ENCODE data around the gene CYBA. TPM values are rescaled to one million over a fixed set of nuclear protein-coding genes. Genes with fewer than 3 reads are reported as not detected.

CYBA gene
- total RNA-seq, 2 donors from 2014 or later = 126 to 177 TPM

DNA sequence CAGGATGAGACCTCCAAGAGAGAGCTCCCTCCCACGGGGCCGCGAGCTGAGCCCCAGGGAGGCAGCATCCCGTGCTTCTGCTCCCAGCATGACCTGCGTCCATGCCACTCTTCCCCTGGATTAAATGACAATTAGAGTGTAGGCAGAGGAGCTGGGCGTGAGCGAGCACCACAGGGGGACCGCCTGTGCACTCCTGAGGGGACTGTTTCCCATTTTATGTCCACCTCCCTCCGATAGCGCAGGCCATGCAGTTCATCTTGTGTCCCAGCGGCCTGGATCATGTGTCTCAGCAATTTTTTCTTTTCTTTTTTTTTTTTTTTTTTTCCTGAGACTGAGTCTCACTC is 18.3 kb downstream of the CYBA start:
- 90 to 95% methylated on average over 11 of the region's 11 CpGs for WGBS, 2 donors
- ATAC-seq = no peak

DNA sequence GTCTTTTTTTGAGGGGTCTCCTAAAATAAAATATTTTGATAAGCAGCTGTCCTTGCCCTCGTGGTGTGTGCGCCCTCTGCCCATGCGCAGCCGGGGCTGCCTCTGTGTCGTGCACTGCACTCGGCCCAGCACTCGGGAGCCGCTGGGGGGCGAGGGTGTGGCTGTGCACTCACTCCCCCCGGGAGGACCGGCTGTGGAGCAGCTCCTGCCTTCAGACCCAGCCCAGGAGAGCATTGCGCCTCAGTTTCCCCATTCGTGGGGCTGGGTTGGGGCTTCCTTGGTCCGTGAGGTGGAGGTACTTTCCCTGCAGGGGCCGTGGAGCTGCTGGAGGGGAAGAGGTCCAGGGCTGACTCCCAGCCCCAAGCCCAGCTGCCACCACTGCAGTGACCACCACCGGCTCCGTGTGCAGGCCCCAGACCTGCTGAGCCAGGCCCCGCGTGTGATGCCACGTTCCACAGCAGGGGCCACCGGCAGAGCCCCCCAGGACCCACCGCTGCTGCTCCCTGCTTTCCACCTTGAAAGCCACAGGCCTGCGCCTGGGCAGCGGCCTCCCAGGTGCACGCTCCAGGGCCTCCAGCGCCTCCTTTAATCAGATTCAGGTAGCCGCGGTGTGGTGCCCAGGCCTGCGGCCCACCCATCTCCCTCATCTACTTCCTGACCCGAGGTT is 18.8 kb downstream of the CYBA start:
- TF ChIP-seq CTCF (IDR thresholded peaks at IDR 0.05) (no peak), POLR2A (IDR thresholded peaks at IDR 0.05) (no peak)
- intact Hi-C loops (cut with DNase I) = no loop called here
- 84 to 88% methylated on average over 6 to 30 of the region's 30 CpGs for WGBS, 2 donors
- Histone ChIP-seq H3K9me3 (no peaks in the 10 kb centered on the region), H3K27ac (no peak overlapping the region), H3K27me3 (no peaks in the 10 kb centered on the region), H3K4me3 (no peak overlapping the region), H3K4me1 (no peaks in the 10 kb centered on the region), H3K36me3 (replicated peaks in 1 of 2; ENCODE audit: insufficient read depth in 1 of 2, low read depth in 2 of 2) (peaks cover 0 to 21% of the 10 kb centered on the region in 2 donors)
- DNase-seq = no peak
- no peak for ATAC-seq

More for the DNA sequence above, 18.3 kb downstream of the CYBA start:
- Histone ChIP-seq H3K4me3 (no peak overlapping the region), H3K36me3 (replicated peaks in 1 of 2; ENCODE audit: insufficient read depth in 1 of 2, low read depth in 2 of 2) (peaks cover 0 to 20% of the 10 kb centered on the region in 2 donors), H3K27ac (no peak overlapping the region), H3K4me1 (no peaks in the 10 kb centered on the region), H3K9me3 (no peaks in the 10 kb centered on the region), H3K27me3 (no peaks in the 10 kb centered on the region)
- TF ChIP-seq CTCF (IDR thresholded peaks at IDR 0.05) (no peak), POLR2A (IDR thresholded peaks at IDR 0.05) (no peak)
- intact Hi-C loops (cut with DNase I) = no loop called here
- no peak for DNase-seq

DNA sequence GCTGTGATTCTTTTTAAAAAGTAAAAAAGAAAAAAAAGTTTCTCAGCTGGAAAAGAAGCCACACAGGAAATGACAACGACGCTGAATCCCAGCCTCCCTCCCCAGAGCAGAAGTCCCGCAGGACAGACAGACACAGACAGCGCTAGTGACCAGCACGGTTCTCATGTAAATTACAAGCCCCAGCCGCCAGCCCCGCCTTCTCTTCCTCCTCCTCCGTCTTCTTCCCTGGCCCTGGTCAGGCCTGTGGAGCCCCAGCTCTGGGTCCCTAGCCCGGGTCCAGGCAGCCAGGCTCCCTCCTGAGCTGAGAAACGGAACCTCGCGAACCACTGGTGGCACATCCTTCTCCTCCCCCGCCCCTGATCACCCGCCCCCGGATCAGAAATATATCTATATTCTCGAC is 19.5 kb downstream of the CYBA start:
- ATAC-seq = no peak
- H3K4me1 ChIP-seq = no peaks in the 10 kb centered on the region
- 82 to 88% methylated on average over 16 of the region's 16 CpGs for WGBS, 2 donors
- DNase-seq = no peak
- H3K27ac ChIP-seq = no peak overlapping the region
- no peak for TF ChIP-seq CTCF (IDR thresholded peaks at IDR 0.05)
- no peak for TF ChIP-seq POLR2A (IDR thresholded peaks at IDR 0.05)
- no peak overlapping the region for H3K4me3 ChIP-seq
- intact Hi-C loops (cut with DNase I) = no loop called here
- H3K36me3 ChIP-seq (replicated peaks in 1 of 2; ENCODE audit: insufficient read depth in 1 of 2, low read depth in 2 of 2) = peaks cover 0 to 21% of the 10 kb centered on the region in 2 donors
- no peaks in the 10 kb centered on the region for H3K27me3 ChIP-seq
- H3K9me3 ChIP-seq = no peaks in the 10 kb centered on the region

GRCh38 chr16:88630941-88631340 is 19.9 kb downstream of the CYBA start:
- no peak for DNase-seq
- TF ChIP-seq POLR2A (IDR thresholded peaks at IDR 0.05) (no peak), CTCF (IDR thresholded peaks at IDR 0.05) (no peak)
- ATAC-seq = no peak
- intact Hi-C loops (cut with DNase I) = no loop called here
- Histone ChIP-seq H3K36me3 (replicated peaks in 1 of 2; ENCODE audit: insufficient read depth in 1 of 2, low read depth in 2 of 2) (peaks cover 0 to 21% of the 10 kb centered on the region in 2 donors), H3K27me3 (no peaks in the 10 kb centered on the region), H3K27ac (no peak overlapping the region), H3K9me3 (no peaks in the 10 kb centered on the region), H3K4me3 (no peak overlapping the region), H3K4me1 (no peaks in the 10 kb centered on the region)
- 92 to 96% methylated on average over 18 to 20 of the region's 23 CpGs for WGBS, 2 donors

DNA sequence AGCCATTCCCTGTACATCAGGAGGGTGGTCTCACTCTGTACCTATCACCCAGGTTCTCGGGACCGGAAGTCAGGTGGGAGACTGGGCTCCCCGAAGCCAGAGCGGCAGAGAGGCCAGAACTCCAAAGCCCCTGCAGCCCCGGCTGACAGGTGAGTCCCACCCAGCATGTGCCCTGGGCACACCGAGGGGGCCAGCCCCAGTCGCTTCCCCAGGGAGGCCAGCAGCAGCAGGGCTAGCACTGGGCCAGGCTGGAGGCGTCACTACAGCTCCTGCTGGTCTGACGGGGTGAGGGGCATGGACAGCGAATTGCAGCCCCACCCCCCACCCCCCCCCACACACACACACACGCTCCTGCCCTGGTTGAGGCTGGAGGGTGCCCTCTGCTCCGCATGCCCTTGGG is 20.4 kb downstream of the CYBA start:
- H3K36me3 ChIP-seq (replicated peaks in 1 of 2; ENCODE audit: insufficient read depth in 1 of 2, low read depth in 2 of 2) = peaks cover 0 to 21% of the 10 kb centered on the region in 2 donors
- H3K27ac ChIP-seq = no peak overlapping the region
- WGBS, 2 donors = 90 to 91% methylated on average over 4 to 11 of the region's 12 CpGs
- no peak for ATAC-seq
- H3K4me1 ChIP-seq = no peaks in the 10 kb centered on the region
- intact Hi-C loops (cut with DNase I) = no loop called here
- H3K27me3 ChIP-seq = no peaks in the 10 kb centered on the region
- H3K4me3 ChIP-seq = no peak overlapping the region
- no peaks in the 10 kb centered on the region for H3K9me3 ChIP-seq
- DNase-seq = no peak
- TF ChIP-seq POLR2A (IDR thresholded peaks at IDR 0.05) (no peak), CTCF (IDR thresholded peaks at IDR 0.05) (no peak)

Measured in body of pancreas (tissue), 4 donors.